ENCODE measurements around the gene KRT77. TPM values are rescaled to one million over a fixed set of nuclear protein-coding genes. Genes with fewer than 3 reads are reported as not detected.

Gene KRT77
- total RNA-seq, 2 donors from 2014 or later = not detected

DNA sequence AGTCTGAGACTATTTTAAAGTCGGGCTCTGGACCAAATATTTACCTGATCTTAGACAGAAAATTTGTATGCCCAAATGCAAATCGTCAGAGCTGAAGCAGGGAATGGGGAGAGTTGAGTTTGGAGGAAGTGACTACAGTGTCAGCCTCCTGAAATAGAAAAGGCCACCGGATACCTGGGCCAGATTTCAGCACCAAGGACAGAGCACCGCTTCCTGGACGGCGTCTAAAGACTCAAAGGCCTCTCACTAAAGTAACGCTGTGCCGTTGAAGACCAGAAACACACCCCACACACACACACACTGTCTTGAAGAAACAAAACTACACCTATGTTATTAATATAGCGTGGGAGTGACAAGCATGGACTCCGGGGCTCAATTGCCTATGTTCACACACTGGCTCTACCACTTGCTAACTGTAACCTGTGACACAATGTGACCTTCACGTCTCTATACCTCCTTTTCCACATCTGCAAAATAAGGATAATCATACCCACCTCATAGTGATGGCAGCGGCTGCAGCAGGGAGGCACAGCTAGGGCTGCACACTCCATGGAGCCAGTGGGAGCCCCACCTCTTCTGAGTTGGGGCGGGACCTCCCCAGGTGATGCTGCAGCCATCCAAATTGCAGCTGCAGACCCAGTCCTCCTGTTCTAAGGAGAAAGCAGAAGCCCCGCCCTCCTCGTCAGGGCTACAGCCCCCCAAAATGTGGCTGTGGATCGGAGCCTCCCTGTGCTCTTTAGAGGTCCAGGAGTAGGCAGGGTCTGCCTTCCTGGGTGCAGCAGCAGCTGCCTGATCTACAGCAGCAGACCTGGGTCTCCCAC lies 38.3 kb upstream of the KRT77 start:
- Mint-ChIP-seq H3K36me3 (ENCODE audit: low read depth) (no peaks in the 10 kb centered on the region), H3K27me3 (ENCODE audit: insufficient read depth) (peaks cover 41% of the 10 kb centered on the region), H3K27ac (no peak overlapping the region), H3K4me1 (no peaks in the 10 kb centered on the region), H3K4me3 (no peak overlapping the region), H3K9me3 (no peaks in the 10 kb centered on the region)
- no peak overlapping the region for H3K9ac ChIP-seq (ENCODE audit: extremely low read depth, low read length, poor library complexity, severe bottlenecking)
- no peak overlapping the region for H3K4me3 ChIP-seq (ENCODE audit: low read length)
- 24 to 27% methylated on average over 16 of the region's 16 CpGs for whole genome bisulfite sequencing, 2 experiments (ENCODE audit: insufficient coverage in 1 of 2, insufficient read length in 1 of 2)
- peaks cover 58% of the 10 kb centered on the region for H3K27me3 ChIP-seq (ENCODE audit: control insufficient read depth, insufficient read depth, low read length, poor library complexity, severe bottlenecking)
- TF ChIP-seq, protein P1, sequence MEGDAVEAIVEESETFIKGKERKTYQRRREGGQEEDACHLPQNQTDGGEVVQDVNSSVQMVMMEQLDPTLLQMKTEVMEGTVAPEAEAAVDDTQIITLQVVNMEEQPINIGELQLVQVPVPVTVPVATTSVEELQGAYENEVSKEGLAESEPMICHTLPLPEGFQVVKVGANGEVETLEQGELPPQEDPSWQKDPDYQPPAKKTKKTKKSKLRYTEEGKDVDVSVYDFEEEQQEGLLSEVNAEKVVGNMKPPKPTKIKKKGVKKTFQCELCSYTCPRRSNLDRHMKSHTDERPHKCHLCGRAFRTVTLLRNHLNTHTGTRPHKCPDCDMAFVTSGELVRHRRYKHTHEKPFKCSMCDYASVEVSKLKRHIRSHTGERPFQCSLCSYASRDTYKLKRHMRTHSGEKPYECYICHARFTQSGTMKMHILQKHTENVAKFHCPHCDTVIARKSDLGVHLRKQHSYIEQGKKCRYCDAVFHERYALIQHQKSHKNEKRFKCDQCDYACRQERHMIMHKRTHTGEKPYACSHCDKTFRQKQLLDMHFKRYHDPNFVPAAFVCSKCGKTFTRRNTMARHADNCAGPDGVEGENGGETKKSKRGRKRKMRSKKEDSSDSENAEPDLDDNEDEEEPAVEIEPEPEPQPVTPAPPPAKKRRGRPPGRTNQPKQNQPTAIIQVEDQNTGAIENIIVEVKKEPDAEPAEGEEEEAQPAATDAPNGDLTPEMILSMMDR (conservative IDR thresholded peaks at IDR 0.05) = no peak
- H3K27ac ChIP-seq (ENCODE audit: low read depth, low read length) = no peak overlapping the region
- no peaks in the 10 kb centered on the region for H3K4me1 ChIP-seq (ENCODE audit: control insufficient read depth, insufficient read depth, low read length)
- DNase-seq = peak; percentile 97
- no peaks in the 10 kb centered on the region for H3K36me3 ChIP-seq (ENCODE audit: control insufficient read depth, insufficient read depth, low read length)
- H3K9me3 ChIP-seq (ENCODE audit: control insufficient read depth, low read length) = no peaks in the 10 kb centered on the region

DNA sequence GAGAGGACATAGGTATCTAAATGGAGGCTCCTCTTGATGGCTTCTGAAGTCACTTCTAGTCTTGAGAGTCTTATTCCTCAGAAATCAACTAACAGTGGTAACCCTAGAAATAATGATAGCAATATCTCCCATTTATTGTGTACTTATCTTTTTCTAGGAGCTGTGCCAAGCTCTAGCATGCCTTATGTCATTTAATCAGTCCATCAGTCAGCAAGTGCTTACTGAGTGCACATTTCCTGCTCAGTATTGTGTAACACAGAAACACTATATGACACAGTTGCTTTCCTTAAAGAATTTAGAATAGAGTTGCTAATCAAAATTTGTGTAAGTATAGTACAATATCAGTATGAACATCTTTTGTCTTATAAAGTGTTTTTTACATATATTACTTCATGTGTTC lies 37.3 kb upstream of the KRT77 start:
- H3K9ac ChIP-seq (ENCODE audit: extremely low read depth, low read length, poor library complexity, severe bottlenecking) = no peak overlapping the region
- Mint-ChIP-seq H3K36me3 (ENCODE audit: low read depth) (no peaks in the 10 kb centered on the region), H3K4me1 (no peaks in the 10 kb centered on the region), H3K27ac (no peak overlapping the region), H3K27me3 (ENCODE audit: insufficient read depth) (peaks cover 43% of the 10 kb centered on the region), H3K9me3 (no peaks in the 10 kb centered on the region), H3K4me3 (no peak overlapping the region)
- H3K4me1 ChIP-seq (ENCODE audit: control insufficient read depth, insufficient read depth, low read length) = no peaks in the 10 kb centered on the region
- H3K27ac ChIP-seq (ENCODE audit: low read depth, low read length) = no peak overlapping the region
- no peaks in the 10 kb centered on the region for H3K36me3 ChIP-seq (ENCODE audit: control insufficient read depth, insufficient read depth, low read length)
- DNase-seq = no peak
- TF ChIP-seq, protein P1 (conservative IDR thresholded peaks at IDR 0.05) = no peak
- no peak overlapping the region for H3K4me3 ChIP-seq (ENCODE audit: low read length)
- H3K9me3 ChIP-seq (ENCODE audit: control insufficient read depth, low read length) = no peaks in the 10 kb centered on the region
- H3K27me3 ChIP-seq (ENCODE audit: control insufficient read depth, insufficient read depth, low read length, poor library complexity, severe bottlenecking) = peaks cover 57% of the 10 kb centered on the region

DNA sequence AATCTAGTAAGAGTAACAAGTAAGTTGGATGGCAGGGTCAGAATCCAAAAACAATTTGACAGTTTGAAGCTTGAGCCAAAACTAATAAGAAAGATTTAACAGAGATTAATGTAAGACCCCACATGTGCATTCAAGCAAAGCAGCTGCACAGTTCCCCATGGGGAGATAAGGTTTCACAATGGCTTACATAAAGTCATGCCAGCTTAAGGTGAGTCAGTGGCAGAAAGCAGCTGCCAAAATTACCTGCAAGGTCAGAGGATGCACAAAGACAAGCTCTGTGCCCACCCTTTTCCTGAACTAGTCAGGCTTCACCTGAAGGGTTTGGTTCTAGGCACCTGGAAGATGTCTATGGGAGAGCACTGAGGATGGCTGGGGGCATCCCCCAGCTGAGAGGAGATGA lies 36.6 kb upstream of the KRT77 start:
- Mint-ChIP-seq H3K27ac (no peak overlapping the region), H3K27me3 (ENCODE audit: insufficient read depth) (peaks cover 43% of the 10 kb centered on the region), H3K4me1 (no peaks in the 10 kb centered on the region), H3K36me3 (ENCODE audit: low read depth) (no peaks in the 10 kb centered on the region), H3K4me3 (no peak overlapping the region), H3K9me3 (no peaks in the 10 kb centered on the region)
- Histone ChIP-seq H3K9ac (ENCODE audit: extremely low read depth, low read length, poor library complexity, severe bottlenecking) (no peak overlapping the region), H3K9me3 (ENCODE audit: control insufficient read depth, low read length) (no peaks in the 10 kb centered on the region), H3K4me3 (ENCODE audit: low read length) (no peak overlapping the region), H3K27ac (ENCODE audit: low read depth, low read length) (no peak overlapping the region), H3K36me3 (ENCODE audit: control insufficient read depth, insufficient read depth, low read length) (no peaks in the 10 kb centered on the region), H3K4me1 (ENCODE audit: control insufficient read depth, insufficient read depth, low read length) (no peaks in the 10 kb centered on the region), H3K27me3 (ENCODE audit: control insufficient read depth, insufficient read depth, low read length, poor library complexity, severe bottlenecking) (peaks cover 57% of the 10 kb centered on the region)
- TF ChIP-seq, protein P1 (conservative IDR thresholded peaks at IDR 0.05) = no peak
- no peak for DNase-seq
